ENCODE results near the gene SDK1. TPM values are rescaled to one million over a fixed set of nuclear protein-coding genes. Genes with fewer than 3 reads are reported as not detected.

The SDK1 gene
- total RNA-seq, 4 donors from 2014 or later = 2.0 to 9.3 (median 3.8) TPM

DNA sequence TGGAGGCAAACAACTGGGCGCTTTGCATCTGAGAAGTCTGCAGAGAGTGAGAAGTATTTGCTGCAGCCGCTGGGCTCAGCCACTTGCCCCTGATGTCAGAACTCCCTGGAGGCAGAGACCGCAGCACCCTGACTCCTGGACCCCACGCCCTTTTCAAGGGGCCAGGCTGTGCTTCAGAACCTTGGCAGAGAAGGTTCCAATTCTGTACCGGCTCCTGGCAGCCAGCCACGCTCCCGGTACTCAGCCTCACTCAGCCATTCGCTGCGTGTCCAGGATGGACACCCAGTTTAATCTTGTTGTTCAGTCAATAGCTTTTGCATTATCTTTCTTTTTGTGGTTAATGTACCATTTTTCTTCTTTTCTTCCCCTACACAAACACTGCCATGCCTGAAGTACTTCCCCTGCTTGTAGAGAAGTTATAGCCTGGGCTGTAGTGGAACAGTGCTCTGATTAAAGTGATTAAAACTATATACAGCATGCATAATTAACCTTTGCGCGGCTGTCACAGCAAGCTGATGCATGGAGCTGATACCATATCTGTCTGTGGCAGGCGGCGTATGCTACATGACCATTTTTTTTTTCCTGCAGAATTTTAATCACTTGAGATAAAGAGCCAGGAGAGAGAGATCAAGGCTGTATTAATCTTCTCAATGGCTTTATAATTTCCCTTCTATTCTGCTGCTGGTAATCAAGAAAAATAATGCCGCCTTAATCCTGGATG is 578.5 kb downstream of the SDK1 start:
- no peak overlapping the region for H3K27ac ChIP-seq
- 46 to 82% methylated on average over 12 to 13 of the region's 14 CpGs for WGBS, 2 donors
- H3K4me1 ChIP-seq = no peaks in the 10 kb centered on the region
- TF ChIP-seq POLR2A (IDR thresholded peaks at IDR 0.05) = no peak
- TF ChIP-seq, protein P1, sequence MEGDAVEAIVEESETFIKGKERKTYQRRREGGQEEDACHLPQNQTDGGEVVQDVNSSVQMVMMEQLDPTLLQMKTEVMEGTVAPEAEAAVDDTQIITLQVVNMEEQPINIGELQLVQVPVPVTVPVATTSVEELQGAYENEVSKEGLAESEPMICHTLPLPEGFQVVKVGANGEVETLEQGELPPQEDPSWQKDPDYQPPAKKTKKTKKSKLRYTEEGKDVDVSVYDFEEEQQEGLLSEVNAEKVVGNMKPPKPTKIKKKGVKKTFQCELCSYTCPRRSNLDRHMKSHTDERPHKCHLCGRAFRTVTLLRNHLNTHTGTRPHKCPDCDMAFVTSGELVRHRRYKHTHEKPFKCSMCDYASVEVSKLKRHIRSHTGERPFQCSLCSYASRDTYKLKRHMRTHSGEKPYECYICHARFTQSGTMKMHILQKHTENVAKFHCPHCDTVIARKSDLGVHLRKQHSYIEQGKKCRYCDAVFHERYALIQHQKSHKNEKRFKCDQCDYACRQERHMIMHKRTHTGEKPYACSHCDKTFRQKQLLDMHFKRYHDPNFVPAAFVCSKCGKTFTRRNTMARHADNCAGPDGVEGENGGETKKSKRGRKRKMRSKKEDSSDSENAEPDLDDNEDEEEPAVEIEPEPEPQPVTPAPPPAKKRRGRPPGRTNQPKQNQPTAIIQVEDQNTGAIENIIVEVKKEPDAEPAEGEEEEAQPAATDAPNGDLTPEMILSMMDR (IDR thresholded peaks at IDR 0.05) = no peak
- no peak overlapping the region for H3K4me3 ChIP-seq
- no peak for DNase-seq
- H3K36me3 ChIP-seq = no peaks in the 10 kb centered on the region
- intact Hi-C loops (cut with DNase I) = no loop called here
- no peaks in the 10 kb centered on the region for H3K27me3 ChIP-seq
- no peaks in the 10 kb centered on the region for H3K9me3 ChIP-seq

DNA sequence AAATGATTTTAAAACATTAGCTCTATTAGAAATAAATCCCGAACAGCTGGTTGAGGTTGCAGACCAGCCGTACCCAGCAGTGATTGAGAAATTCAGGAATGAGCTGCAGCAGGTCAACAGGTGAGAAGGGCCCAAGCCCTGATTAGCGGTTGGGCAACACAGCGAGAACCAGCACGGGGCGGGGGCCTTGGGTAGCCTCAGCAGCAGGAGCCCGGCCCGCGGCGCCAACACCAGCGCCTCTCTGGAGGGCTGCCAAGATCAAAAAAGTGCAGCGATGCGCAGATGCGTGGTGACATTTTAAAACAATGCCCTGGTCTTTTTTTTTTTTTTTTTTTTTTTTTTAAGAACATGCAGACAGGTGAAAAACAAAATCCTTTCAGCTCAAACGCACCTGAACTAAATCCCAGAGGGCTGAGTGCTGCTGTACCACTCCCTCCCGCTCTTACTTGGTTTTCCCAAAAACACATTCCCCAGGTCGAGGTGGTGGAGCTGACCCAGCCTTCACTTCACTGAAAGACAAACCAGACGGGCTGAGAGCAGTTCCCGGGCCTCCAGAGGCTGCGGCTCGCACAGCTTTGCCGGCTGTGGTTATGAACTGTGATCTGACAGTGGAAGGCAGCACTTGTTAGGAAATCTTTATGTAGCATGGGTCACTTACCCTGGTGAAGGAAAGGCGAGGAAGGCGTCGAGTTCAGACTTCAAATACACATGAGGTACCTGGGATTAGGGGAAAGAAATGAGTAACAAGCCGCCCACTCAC is 579.4 kb downstream of the SDK1 start:
- 59 to 68% methylated on average over 18 to 26 of the region's 26 CpGs for WGBS, 2 donors
- TF ChIP-seq, protein P1 (IDR thresholded peaks at IDR 0.05) = no peak
- no peak for TF ChIP-seq POLR2A (IDR thresholded peaks at IDR 0.05)
- intact Hi-C loops (cut with DNase I) = no loop called here

DNA sequence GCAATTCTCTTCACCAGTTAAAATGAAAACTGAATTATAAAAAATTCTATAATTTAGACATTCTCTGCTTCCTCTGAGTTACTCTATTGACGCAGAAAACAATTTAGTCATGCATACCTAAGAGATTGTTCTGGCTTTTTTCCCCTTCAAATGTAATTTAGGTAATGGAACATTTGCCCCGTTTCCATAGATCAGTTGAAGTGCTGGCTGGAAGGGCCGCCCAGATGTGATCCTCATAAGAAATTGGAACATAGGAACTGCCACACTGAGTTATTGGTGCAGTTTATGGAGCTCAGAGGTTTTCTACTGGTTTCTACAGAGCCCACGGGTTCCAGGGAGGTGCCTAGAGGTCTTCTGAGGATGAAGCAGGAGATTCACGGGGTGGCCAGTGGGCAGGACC is 581.7 kb downstream of the SDK1 start:
- intact Hi-C loops (cut with DNase I) = no loop called here
- Histone ChIP-seq H3K36me3 (no peaks in the 10 kb centered on the region), H3K27me3 (no peaks in the 10 kb centered on the region), H3K4me3 (no peak overlapping the region), H3K27ac (no peak overlapping the region), H3K4me1 (no peaks in the 10 kb centered on the region), H3K9me3 (no peaks in the 10 kb centered on the region)
- 68 to 90% methylated on average over 4 to 5 of the region's 5 CpGs for WGBS, 2 donors
- TF ChIP-seq, protein P1 (IDR thresholded peaks at IDR 0.05) = no peak
- no peak for TF ChIP-seq POLR2A (IDR thresholded peaks at IDR 0.05)
- no peak for DNase-seq

More for the DNA sequence above, 579.4 kb downstream of the SDK1 start:
- H3K9me3 ChIP-seq = no peaks in the 10 kb centered on the region
- H3K27me3 ChIP-seq = no peaks in the 10 kb centered on the region
- DNase-seq = no peak
- no peak overlapping the region for H3K4me3 ChIP-seq
- no peaks in the 10 kb centered on the region for H3K36me3 ChIP-seq
- no peak overlapping the region for H3K27ac ChIP-seq
- no peaks in the 10 kb centered on the region for H3K4me1 ChIP-seq

DNA sequence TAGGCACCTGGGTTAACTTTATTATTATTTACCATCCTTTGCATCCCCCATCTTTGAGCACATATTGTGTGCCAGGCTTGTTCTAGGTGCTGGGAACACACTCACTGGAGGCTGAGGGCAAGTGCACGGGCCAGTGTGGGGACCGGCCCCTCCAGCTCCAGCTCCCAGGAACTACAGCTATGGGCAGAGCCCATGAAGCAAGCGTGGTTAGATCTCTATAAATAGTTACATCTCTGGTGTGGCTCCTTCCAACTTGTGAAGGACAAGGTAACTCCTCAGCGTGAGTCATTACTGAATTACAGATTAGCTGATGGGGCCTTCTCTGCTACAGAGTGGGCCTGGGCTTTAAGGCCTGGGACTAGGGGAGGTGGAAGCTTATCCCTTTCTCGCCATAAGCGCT is 583.5 kb downstream of the SDK1 start:
- H3K27ac ChIP-seq = no peak overlapping the region

More for the DNA sequence above, 583.5 kb downstream of the SDK1 start:
- intact Hi-C loops (cut with DNase I) = no loop called here
- Histone ChIP-seq H3K36me3 (no peaks in the 10 kb centered on the region), H3K4me1 (no peaks in the 10 kb centered on the region), H3K27me3 (no peaks in the 10 kb centered on the region), H3K9me3 (no peaks in the 10 kb centered on the region), H3K4me3 (no peak overlapping the region)
- 95% methylated on average over 6 of the region's 6 CpGs; no CpG with 5 or more reads in 1 of the 2 donors for WGBS, 2 donors
- DNase-seq = no peak
- TF ChIP-seq, protein P1 (IDR thresholded peaks at IDR 0.05) = no peak
- TF ChIP-seq POLR2A (IDR thresholded peaks at IDR 0.05) = no peak
